H1 (cell line): ENCODE data around the gene SKIC8. TPM values are rescaled to one million over a fixed set of nuclear protein-coding genes. Genes with fewer than 3 reads are reported as not detected.

Experiments used
- CHD2 ChIP-seq: IDR thresholded peaks from 2 replicates; pipeline ENCODE4 v1.6.1; 2012; ENCODE audit warnings: low read length, improper control_type of control experiment
- CTBP2 ChIP-seq: IDR thresholded peaks from 2 replicates; pipeline ENCODE4 v1.7.0; 2011; ENCODE audit warnings: borderline replicate concordance, mild to moderate bottlenecking, moderate library complexity, mixed read lengths, low read length; ENCODE audit not compliant: insufficient read depth, insufficient read length
- GABPA ChIP-seq: IDR thresholded peaks from 2 replicates; pipeline ENCODE4 v1.6.1; 2011; ENCODE audit warnings: mild to moderate bottlenecking, low read length, moderate library complexity, borderline replicate concordance; ENCODE audit not compliant: insufficient read depth
- MAFK ChIP-seq: IDR thresholded peaks from 2 replicates; pipeline ENCODE4 v1.6.1; 2012; ENCODE audit warnings: low read depth, mild to moderate bottlenecking, improper control_type of control experiment, low read length
- RFX5 ChIP-seq: IDR thresholded peaks from 2 replicates; pipeline ENCODE4 v1.6.1; 2011; ENCODE audit warnings: low read depth, low read length, improper control_type of control experiment, borderline replicate concordance
- polyA plus RNA-seq, 7 experiments: library from polyadenylated mRNA; depleted of rRNA in 3 of 7; stranded (reverse) in 5 of 7; unstranded in 2 of 7; fragments of >200 nt in 5 of 7; fragments of 200-250 nt in 2 of 7; gene quantifications; 1 replicate in 5 of 7; 2 replicates in 1 of 7; 4 replicates in 1 of 7; pipeline versions ENCODE4 v1.2.1 to v1.2.3, GENCODE V29; 2011 to 2013; ENCODE audit warnings: missing spikeins in 2 of 7, mixed read lengths in 2 of 7
- total RNA-seq: library from RNA; stranded (reverse); fragmentation: NEBNext Ultra II Directional; extraction: Animal tissue kit (Norgen Biotek cat#: 25700); gene quantifications from 2 replicates; pipeline ENCODE4 v1.2.1, GENCODE V29; 2021

Gene SKIC8
- total and polyA plus RNA-seq, 2 of the 8 experiments (the other 6 are each of a cell fraction or from before 2014, with no cell fraction given), result 44.2 to 77.7 TPM

GRCh38 chr15:78259232-78259631 is 40.2 kb downstream of the SKIC8 start (continued):
- no peak for TF ChIP-seq RFX5
- no peak for TF ChIP-seq CTBP2
- no peak for TF ChIP-seq MAFK
- TF ChIP-seq GABPA, result no peak
- no peak for TF ChIP-seq CHD2
